ENCODE measurements around the gene SLC15A4.
A peak's percentile ranks its signal among the peaks of the same experiment; 100 is the strongest.
"Not testable (repeated sequence)": the region's sequence is repeated elsewhere in the genome, so short reads cannot be mapped to it uniquely, and the experiment has no call there.

The SLC15A4 gene

DNA sequence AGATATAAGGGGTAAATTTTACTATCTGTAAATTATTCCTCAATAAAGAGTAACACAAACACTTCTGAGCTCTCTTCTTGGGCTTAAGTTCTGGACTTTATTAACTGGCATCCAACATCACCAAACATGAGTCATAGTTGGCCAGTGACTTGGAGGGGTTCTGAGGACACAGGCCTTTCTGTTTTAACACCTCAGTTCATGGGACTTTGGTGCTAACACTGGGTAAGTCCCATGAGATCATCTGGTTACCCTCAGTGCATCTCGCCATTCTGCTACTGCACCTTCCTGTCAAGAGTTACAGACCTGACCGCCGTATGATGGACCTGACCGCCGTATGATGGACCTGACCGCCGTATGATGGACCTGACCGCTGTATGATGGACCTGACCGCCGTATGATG is 9.9 kb downstream of the SLC15A4 start:
- no peak for DNase-seq

DNA sequence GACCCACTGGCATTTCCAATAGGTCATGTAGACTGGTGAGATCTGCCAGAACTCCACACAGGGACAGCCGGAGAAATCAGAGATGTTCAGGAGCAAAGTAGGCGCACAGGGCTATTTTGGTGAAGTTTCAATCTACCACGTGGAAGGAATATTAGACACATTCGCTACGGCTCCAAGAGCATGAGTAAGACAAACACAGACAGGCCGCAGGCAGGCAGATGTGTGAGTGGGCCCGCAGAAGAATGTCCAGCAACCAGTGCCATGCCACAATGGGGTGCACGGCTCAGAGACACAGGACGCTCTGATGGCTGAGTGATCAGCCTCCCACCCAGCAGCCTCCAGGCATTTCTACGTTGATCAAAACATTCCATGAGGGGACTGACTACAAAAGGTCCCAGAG is 10.4 kb downstream of the SLC15A4 start:
- no peak for DNase-seq

DNA sequence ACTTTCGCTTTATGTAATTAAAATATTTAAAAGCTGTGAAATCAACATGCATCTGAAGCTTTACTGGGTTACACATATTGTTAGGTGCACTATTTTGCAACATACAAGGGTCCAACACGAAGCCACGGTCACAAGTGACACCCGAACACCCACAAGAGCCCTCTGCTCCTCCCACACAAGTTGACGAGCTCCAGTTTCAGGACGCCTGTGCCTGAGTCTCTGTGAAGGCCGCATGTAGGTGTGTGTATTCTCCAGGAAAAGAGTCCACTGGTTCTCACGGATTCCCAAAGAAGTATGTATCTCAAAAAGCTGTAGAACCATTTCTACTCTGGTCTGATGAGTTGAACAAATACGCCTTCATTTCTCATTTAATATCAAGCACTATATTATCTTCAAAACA is 12.0 kb downstream of the SLC15A4 start:
- peak in 1 of 5 experiments; percentile 55 for DNase-seq

DNA sequence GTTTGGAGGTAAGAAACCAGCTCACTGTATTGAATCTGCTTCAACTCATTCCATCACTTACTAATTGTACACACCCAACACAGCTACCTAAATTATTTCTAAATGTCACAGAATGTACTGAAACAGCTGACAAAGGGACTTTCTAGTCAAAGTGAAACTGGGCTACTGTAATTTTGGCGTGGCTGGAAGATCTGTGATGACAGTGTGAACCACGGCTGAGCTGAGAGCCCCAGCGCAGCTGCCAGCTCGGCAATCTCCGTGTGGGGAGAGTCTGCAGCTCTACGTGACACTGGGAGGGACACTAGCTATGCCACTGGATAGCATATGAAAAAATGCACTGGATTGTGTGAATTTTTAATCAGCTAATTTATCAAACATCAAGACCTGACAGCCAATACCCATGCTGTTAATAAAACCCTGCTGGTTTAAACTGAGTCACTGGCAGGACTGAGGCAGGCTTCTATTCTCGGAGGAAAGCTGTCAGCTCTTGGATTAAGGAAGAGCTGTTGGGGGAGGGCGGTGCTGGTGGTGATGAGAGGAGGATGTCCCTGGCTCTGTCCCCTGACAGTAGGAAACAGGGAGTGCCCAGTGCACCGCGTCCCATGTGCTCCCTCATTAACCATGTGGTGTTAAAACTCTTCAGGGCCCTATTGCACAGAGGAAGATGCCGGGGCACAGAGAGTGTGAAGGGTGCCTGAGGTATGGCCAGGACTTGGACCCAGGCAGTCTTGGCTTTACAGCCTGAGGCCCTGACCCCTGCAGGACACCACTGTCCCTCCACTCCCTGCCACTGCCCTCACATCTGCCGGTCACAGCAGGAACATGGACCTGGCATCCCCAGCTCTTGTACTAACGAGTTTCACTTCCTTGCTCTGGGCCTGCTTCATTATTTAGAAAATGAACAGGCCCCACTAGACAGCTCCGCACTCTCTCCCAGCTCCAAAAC is 13.3 kb downstream of the SLC15A4 start:
- DNase-seq: peak in 2 of 5 experiments; percentile 44 to 59

DNA sequence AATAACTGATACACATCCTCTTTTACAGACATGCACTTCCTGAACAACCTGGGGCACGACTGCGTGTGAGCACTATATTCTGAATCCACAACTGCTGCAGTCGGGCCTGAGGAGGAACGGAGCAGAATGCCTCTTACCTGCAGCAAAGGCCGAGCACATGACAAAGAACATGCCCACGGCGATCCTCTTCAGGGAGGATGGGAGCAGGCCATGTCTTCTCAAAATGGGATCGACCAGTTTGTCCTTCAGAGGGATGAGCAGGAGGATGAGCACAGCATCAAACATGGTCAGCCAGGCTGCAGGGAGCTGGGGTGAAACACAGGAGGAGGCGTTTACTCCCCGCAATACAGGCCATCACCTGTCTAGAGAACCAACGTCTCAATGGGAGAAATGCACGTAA is 15.1 kb downstream of the SLC15A4 start:
- no peak for DNase-seq

DNA sequence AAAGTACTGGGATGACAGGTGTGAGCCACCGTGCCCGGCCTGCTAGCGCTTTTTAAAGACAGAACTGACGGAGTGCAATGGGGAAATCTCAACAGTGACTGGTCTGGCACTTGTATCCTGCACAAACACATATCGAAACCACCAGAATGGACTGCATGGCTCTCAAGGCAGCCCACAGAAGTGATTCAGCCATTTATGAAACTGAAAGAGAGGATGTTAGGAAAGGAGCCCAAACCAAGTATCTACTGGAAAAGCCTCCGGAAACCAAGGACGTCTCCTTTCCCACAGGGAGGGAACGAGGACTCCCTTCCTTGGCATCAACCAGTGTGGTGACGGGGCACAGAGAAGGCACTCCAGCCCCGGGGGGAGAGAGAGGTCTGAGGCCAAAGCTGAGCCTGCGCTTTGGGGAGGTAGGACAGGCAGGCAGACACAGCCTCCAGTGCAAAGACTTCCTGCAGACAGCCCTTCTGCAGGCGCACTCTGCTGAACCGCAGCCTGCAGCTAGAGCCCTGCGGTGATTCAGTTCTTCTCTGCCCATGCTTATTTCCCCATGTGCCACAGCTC is 16.5 kb downstream of the SLC15A4 start:
- no peak for DNase-seq

DNA sequence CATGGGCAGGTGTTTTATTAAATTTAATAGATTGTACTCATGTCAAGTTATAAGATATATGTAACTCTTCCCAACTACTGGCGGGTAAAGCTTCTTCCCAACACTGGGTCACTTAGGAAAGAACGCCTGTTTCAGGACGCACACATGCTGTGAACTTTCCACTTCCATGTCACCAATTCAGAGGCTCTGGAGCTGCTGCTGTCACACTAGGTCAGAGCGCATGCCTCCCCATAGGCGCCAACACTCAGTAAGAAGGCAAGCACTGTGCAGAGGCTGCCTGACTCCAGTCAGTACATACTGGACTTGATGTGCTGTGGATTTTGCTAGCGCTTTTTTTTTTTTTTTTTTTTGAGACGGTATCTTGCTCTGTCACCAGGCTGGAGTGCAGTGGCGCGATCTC is 17.2 kb downstream of the SLC15A4 start:
- no peak for DNase-seq

DNA sequence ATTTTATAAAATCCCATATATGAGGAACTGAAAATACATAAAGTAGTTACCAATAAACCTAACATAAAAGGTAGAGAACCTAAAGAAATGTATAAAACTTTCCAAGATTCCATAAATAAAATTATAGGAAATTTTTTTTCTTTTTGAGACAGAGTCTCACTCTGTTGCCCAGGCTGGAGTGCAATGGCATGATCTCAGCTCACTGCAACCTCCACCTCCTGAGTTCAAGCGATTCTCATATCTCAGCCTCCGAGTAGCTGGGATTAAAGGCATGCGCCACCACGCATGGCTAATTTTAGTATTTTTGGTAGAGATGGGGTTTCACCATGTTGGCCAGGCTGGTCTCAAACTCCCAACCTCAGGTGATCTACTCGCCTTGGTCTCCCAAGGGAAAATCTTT is 18.4 kb downstream of the SLC15A4 start:
- not testable (repeated sequence) for DNase-seq

DNA sequence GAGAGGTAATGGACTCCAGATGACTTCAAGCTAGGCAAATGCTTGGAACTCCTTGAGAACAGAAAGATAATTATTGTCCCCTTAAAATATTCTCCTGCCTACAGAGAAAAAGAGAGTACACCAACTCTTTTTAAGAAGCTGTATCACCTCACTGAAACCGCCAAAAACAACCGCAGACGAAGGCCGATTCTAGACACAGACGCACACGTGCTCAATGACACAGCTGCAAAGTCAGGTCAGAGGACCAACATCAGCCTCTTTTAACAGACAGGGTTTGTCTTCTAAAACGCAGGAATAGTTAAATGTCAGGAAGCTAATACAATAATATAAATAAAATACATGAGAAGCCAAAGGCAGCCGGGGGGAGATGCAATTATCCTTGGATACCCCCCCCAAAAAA is 19.0 kb downstream of the SLC15A4 start:
- no peak for DNase-seq

DNA sequence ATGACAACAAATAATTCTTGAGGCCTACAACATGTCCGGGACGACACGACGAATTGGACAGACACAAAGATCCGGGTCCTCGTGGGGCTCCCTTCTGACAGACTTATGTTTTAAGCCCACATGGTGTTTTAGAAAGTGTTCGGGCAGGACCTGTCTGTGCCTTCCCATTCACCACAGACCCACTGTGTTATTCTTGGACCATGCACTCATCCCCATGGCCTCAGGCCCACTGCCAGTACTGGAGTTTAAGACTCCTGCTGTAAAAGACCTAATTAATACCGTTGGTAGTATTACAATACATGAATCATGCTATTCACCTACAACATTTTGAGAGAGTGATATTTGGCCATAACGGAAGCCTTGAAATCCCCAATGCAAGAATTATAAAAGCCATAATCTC is 20.0 kb downstream of the SLC15A4 start:
- no peak for DNase-seq

DNA sequence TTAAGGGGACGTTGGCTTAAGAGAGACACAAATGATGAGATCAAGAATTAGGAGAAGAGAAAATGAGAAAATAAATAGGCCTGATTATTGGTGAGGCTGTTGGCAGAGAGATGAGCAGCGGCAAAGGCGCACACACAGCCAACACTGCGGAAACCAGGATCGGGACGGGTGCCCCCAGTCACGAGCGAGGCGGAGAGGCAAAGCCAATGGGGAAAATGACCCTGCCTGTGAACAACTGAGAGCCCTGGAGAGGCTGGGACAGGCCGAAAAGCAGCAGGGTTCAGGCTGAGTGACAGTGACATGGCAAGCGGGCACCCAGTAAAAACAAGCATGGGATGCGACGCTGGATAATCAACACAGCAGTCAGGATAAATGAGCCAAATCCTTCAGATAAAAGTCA is 21.0 kb downstream of the SLC15A4 start:
- DNase-seq: no peak

DNA sequence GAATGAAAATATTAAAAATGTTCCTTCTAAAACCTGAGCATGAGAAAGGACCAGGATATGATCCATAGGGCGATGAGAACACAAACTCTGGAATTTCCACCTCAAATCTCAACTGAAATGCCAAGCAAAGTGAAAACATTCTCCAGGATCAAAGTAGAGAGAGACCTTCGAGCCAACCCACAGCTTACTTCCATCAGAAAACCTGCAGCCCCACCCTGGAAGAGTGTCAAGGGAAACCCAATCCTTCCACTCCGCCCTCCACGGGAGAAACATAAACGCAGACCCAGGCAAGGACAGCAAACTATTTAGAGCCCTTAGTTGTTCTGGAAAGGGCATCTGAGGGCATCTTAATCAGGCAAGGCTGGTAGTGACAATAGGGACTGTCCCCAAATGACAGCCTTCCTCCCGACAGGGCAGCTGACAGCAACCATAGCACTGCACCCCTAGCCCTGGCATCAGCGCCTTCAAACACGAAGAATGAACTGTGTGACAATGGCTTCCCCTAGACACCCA is 21.8 kb downstream of the SLC15A4 start:
- DNase-seq: no peak

DNA sequence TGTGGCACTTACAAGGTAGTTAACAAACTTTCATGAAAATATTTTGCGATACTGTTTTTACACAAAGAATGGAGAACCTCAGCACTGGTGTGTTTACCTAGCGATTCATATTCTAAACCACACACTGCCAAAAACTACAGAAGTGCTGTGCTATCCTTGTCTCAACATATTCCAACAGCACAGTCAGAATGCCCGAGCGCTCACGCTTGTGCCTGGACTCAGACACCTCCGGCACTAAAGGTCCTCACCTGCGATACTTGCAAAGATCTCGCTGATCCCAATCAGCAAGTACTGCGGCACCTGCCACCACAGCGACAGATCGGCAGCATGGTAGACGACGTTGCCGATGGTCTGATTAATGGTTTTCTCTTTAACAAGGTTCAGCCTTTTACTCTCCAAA is 23.2 kb downstream of the SLC15A4 start:
- DNase-seq: no peak

DNA sequence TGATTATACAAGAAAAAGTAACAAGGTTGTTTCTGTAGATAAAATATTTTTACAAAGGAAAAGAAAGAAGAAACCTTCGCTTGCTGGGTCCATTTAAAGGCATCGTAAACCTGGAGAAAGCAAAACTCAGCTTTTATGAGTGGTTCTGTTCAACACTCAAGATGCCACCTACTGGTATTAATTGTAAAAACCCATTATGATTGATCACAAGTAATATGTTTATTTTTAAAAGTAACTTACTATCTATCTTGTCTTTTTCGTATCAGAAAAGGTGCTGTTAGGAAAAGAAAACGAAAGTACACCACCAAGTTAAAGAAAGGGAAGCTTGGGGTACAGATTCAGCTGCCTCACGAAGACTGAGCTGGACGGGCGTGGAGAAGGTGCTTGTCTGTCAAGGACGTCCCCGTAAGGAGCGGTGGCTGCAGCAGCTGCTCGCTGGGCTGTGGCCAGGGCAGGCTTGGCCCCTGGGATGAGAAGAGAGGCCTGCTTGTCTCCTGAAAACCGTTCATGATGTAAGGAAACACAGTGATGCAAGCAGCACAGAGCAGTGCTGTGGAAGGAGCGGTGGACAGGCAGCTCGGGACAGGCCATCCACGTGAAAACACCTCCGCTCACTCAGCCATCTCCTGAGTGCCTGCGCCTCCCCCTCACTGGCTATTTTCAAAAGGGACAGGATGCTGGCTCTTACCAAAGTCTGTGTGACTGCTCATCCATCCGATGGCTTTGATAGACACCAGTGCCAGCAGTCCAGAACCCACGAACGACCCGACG is 25.0 kb downstream of the SLC15A4 start:
- no peak for DNase-seq

DNA sequence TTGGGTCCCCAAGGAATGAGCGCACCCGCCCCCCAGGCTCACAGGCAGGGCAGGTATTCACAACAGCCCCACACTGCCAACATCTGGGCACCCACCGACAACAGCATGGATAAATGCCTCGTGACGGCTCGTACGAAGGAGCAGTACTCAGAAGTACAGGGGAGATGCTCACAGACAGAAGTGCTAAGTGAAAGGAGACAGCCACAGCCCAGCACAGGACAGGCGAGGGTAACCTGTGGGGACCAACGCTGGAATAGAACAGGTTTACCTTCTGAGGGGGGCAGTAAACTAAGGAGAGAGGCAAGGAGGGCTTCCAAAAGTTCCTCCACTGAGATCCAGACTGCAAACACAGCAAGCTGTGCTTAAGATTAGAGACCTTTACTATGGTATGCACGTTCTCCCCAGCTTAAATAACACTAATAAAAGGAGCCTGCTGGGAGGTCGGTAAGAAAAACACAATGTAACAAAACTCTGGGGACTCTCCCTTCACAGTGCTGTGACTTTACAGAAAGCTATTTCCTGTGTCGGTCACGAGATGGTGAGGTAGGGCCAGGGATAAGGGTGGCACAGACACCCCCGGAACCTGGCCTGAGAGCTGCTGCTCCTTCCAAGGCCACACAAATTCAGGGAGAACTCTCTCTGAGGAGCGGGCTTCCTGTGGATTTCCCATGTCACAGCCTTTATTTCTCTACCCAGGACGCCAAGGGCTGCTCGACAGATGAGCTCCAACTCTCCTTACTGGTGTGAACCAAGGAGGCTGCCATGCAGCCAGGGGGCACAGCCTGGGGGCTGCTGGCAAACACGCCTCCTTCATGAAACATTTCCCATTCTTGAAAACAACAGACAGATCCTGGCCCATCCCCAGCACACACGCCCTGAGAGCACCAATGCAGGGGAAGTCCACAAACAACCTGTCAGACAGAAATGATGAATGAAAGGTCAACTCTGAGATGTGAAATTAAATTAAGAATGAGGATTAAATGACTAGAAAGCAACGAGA is 26.3 kb downstream of the SLC15A4 start:
- DNase-seq: peak in 1 of 5 experiments; percentile 54

DNA sequence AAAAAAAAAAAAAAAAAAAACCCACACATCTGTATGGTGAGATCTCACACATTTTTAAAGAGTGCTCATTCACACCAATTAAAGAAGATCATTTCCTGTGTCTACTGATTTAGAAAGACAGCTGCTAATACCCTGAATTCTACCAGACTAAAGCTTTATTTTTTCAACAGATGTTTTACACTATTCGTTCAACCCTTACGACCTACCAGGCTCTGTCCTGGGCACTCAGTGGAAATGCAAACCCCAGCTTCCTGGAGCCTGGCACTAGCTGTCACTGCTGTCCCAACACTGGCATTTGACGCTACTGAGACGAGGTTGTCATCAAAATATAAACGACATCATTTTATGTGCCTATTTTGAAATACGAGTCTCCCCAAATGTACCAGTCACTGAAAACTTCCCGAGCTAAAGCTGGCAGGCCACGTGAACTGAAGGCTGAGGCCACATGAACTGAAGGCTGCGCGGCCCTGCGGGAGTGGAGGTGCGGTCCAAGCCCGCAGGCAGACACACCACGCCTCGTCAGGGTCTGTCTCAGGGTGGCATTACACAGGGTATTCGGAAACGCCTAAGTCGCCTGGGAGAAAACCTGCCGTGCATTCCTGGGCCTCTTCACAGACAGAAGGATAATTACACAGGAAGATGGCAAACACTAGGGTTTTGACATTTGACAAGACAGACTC is 27.2 kb downstream of the SLC15A4 start:
- DNase-seq: peak in 2 of 5 experiments; percentile 23 to 72

DNA sequence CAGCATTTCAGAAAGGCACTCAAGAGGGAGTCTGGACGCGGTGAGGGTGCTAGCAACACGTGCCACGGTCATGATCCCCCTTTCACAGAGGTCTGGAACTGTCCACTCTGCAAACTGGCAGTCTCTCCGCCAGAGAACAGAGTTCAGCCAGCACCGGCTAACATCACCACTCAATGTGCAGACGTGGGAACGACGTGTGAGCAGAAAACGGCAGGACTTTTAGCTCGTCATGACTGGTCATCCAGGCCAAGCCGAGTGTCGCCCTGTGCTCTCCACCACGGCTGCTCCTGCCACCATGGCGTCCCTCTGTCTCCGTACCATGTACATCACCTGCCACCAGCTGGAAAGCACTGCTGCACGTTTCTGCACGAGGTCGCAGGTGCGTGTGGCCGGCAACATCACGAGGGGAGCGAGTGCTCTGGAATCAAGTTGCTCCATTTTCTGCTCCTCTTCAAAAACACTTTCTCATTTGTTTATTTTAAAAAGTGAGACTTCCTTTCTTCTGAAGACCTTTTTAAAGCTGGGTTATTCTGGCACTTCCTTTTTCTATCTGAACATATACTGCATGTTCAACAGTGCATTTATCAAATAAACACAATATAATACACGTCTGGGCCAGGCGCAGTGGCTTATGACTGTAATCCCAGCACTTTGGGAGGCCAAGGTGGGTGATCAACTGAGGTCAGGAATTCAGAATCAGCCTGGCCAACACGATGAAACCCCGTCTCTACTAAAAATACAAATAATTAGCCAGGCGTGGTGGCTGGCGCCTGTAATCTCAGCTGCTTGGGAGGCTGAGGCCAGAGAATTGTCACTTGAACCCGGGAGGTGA is 28.0 kb downstream of the SLC15A4 start:
- DNase-seq: no peak

DNA sequence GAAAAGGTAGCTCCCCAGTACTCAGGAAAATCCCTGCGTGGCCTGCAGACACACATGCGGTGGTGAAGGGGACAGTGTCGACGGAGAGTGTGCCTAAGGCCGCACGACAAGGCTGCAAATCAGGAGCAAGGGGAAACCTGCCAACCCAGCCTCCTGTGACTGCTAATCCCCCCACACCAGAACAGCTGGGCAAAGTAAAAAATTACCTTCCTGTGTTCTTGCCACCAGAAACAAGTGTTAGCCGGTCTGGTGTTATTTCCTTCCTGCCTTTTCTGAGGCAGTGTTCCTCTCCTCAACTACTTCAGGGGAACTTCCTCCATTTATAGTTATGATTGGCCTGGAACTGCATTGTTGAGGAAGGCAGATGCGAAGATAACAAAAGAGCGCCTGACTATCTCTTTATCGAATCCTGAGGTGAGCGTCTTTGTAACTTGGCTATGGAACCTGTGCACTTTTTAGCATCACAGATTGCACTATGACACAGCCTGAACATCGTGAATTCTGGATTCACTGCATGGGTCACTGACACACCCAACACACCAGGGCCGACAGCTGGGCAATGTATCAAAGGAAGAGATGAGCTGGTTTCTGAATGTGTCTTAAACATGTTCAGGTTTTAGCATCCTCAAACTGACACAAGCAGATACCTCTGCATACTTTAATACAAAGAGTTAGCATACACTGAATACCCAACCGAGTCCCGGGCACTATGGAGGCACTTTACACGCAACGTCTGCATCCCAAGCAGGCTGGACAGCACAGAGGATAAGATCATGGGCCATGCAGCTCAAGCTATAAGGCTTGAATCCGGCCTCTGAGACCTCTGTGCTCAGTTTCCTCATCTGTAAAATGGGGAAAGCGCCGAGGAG is 28.9 kb downstream of the SLC15A4 start:
- DNase-seq: peak in 1 of 5 experiments; percentile 80

DNA sequence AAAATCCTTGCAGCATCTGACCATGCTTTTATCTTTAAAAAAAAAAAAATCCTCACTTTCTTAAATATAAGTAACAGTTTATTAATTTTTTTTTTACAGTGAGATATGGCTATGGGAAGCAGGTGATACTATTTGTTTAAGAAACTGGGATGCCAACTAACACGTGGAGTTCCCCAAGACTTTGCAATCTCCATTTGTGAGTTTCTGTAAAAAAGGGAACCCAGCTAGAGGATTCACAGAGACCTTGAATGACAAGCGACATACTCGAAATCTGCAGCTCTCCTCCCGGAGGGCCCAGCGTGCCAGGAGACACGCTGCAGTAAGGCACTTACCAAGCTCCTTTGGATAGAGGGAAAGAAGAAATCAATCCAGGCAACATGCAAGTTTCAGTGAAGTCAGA is 30.1 kb downstream of the SLC15A4 start:
- DNase-seq: no peak
